ENCODE measurements around the gene MS4A2. TPM values are rescaled to one million over a fixed set of nuclear protein-coding genes. Genes with fewer than 3 reads are reported as not detected.
"Not testable (repeated sequence)": the region's sequence is repeated elsewhere in the genome, so short reads cannot be mapped to it uniquely, and the experiment has no call there.

Gene MS4A2
- total RNA-seq, 1 donor from 2014 or later = not detected

- H3K4me1 Mint-ChIP-seq = peaks cover 23% of the 10 kb centered on the region
- POLR2A ChIA-PET = no interaction called here
- CTCF ChIA-PET = no interaction called here
- H3K4me3 Mint-ChIP-seq = no peak overlapping the region
- no peak for TF ChIP-seq CTCF (IDR thresholded peaks at IDR 0.05)
- no peaks in the 10 kb centered on the region for H3K9me3 Mint-ChIP-seq
- H3K27me3 Mint-ChIP-seq = no peaks in the 10 kb centered on the region
- no peaks in the 10 kb centered on the region for H3K36me3 Mint-ChIP-seq (ENCODE audit: low read depth)
- no peak overlapping the region for H3K27ac Mint-ChIP-seq
- DNase-seq (no peak), ATAC-seq (ENCODE audit: low read depth) (no peak)
- intact Hi-C loops (cut with micrococcal nuclease) = no loop called here
These were observed 37.6 kb downstream of the MS4A2 start for GRCh38 chr11:60125956-60126585.

DNA sequence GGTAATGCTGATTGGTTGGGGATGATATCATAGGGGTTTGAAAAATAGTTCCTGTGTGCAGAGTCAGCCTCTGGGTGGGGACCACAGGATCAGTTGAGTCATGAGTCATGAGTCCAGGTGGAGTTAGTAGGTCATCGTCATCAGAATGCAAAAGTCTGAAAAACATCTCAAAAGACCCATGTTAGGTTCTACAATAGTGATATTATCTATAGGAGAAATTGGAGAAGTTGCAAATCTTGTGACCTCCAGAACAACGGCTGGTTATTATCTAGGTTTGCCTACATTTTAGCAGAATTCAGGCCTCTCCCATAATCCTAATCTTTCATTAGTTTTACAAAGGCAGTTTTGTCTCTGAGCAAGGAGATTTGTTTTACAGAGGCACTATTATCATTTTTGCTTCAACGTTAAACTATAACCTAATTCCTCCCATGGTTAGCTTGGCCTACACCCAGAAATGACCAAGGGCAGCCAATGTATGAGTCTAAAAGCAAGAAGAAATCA, 38.9 kb downstream of the MS4A2 start:
- intact Hi-C loops (cut with micrococcal nuclease) = no loop called here
- ChIA-PET CTCF (no interaction called here), POLR2A (no interaction called here)
- H3K27ac Mint-ChIP-seq = no peak overlapping the region
- H3K4me3 Mint-ChIP-seq = no peak overlapping the region
- DNase-seq (no peak), ATAC-seq (ENCODE audit: low read depth) (no peak)
- H3K36me3 Mint-ChIP-seq (ENCODE audit: low read depth) = no peaks in the 10 kb centered on the region
- no peak for TF ChIP-seq CTCF (IDR thresholded peaks at IDR 0.05)
- peaks cover 23% of the 10 kb centered on the region for H3K4me1 Mint-ChIP-seq
- H3K9me3 Mint-ChIP-seq = no peaks in the 10 kb centered on the region
- H3K27me3 Mint-ChIP-seq = no peaks in the 10 kb centered on the region

- TF ChIP-seq CTCF (IDR thresholded peaks at IDR 0.05) = no peak
- Mint-ChIP-seq H3K27me3 (no peaks in the 10 kb centered on the region), H3K4me1 (peaks cover 23% of the 10 kb centered on the region), H3K4me3 (no peak overlapping the region), H3K36me3 (ENCODE audit: low read depth) (no peaks in the 10 kb centered on the region), H3K27ac (no peak overlapping the region), H3K9me3 (no peaks in the 10 kb centered on the region)
- ATAC-seq (ENCODE audit: low read depth) = no peak
- no peak for DNase-seq
- ChIA-PET POLR2A (no interaction called here), CTCF (no interaction called here)
- intact Hi-C loops (cut with micrococcal nuclease) = no loop called here
These were observed 39.9 kb downstream of the MS4A2 start for GRCh38 chr11:60128376-60128775.

DNA sequence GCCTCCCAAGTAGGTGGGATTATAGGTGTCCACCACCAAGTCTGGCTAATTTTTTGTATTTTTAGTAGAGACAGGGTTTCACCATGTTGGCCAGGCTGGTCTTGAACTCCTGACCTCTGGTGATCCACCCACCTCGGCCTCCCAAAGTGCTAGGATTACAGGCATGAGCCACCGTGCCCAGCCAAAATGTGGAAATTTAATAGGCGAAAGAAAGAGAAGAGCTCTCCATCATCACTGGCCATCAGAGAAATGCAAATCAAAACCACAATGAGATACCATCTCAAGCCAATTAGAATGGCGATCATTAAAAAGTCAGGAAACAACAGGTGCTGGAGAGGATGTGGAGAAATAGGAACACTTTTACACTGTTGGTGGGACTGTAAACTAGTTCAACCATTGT, 40.4 kb downstream of the MS4A2 start:
- intact Hi-C loops (cut with micrococcal nuclease); H3K9me3 Mint-ChIP-seq; DNase-seq; CTCF ChIA-PET; POLR2A ChIA-PET; H3K36me3 Mint-ChIP-seq (ENCODE audit: low read depth); H3K4me3 Mint-ChIP-seq; H3K27ac Mint-ChIP-seq; ATAC-seq (ENCODE audit: low read depth); H3K27me3 Mint-ChIP-seq: not testable (repeated sequence)
- H3K4me1 Mint-ChIP-seq = peaks cover 23% of the 10 kb centered on the region

DNA sequence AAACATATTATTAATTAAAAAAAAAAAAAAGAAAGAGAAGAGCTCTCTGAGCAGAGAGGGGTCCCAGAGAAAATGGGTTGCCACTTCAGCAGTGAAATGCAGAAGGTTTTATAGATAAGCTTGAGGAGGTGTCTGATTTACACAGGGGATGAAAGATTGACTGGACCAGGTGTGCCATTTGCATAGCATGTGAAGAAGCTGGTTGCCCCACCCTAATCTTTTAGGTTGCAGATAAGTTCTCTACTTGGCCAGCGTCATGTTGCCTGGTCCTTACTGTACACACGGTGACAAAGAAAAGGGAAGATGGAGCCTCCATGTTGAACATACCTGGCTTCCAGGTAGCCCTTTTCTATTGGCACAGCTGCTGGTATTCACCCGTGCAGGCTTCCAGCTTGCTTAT, 41.4 kb downstream of the MS4A2 start:
- Mint-ChIP-seq H3K27ac (no peak overlapping the region), H3K4me3 (no peak overlapping the region), H3K27me3 (peaks cover 3% of the 10 kb centered on the region), H3K4me1 (peaks cover 15% of the 10 kb centered on the region), H3K36me3 (ENCODE audit: low read depth) (no peaks in the 10 kb centered on the region), H3K9me3 (peaks cover 3% of the 10 kb centered on the region)
- intact Hi-C loops (cut with micrococcal nuclease) = loop anchor here (1.0 kb wide), 2 partner anchors 307 to 376 kb away; no protein-coding TSS in a partner anchor
- DNase-seq = no peak
- CTCF ChIA-PET = interaction anchor here (0.6 to 0.8 kb wide), 2 partner anchors 307 to 376 kb away, joined by 3 read pairs; no protein-coding TSS in a partner anchor
- no peak for TF ChIP-seq CTCF (IDR thresholded peaks at IDR 0.05)
- ATAC-seq (ENCODE audit: low read depth) = no peak
- POLR2A ChIA-PET = no interaction called here
